Measurements from ENCODE around the gene FDPS. TPM values are rescaled to one million over a fixed set of nuclear protein-coding genes. Genes with fewer than 3 reads are reported as not detected.
A peak's percentile ranks its signal among the peaks of the same experiment; 100 is the strongest.

Gene FDPS
- total RNA-seq, 4 donors from 2014 or later = 89.0 to 103 (median 98.9) TPM

DNA sequence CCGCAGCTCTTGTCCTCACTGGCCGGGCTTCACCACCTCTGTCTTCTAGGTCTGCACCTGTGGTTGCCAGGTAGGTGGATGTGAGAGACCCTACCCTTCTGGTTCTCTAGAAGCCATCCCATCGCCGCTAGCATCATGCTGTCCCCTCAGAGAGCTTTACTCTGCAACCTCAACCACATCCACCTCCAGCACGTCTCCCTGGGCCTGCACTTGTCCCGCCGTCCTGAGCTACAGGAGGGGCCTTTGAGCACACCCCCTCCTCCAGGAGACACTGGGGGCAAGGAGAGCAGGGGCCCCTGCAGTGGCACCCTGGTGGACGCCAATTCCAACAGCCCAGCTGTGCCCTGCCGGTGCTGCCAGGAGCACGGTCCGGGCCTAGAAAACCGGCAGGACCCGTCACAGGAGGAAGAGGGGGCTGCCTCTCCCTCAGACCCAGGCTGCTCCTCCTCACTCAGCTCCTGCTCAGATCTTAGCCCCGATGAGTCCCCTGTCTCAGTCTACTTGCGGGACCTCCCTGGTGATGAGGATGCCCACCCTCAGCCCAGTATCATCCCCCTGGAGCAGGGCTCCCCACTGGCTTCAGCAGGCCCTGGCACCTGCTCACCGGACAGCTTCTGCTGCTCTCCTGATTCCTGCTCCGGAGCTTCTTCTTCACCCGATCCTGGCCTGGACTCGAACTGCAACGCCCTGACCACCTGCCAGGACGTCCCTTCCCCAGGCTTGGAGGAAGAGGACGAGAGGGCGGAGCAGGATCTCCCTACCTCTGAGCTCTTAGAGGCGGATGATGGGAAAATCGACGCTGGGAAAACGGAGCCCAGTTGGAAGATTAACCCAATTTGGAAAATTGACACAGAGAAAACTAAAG lies 13.2 kb downstream of the FDPS start:
- DNase-seq = peak in 1 of 2 donors; percentile 3
- H3K9me3 ChIP-seq = no peaks in the 10 kb centered on the region
- H3K27me3 ChIP-seq = no peaks in the 10 kb centered on the region
- peaks cover 0 to 5% of the 10 kb centered on the region in 2 donors for H3K36me3 ChIP-seq
- peak overlapping the region in 2 of 3 donors; percentile 92 to 97 for H3K27ac ChIP-seq
- H3K4me3 ChIP-seq (replicated peaks in 1 of 3) = peak overlapping the region in 1 of 3 donors; percentile 84
- TF ChIP-seq CTCF (IDR thresholded peaks at IDR 0.05) (no peak), POLR2A (IDR thresholded peaks at IDR 0.05) (no peak)
- intact Hi-C loops (cut with DNase I) = loop anchor here (5.0 kb wide), 2 partner anchors 45 to 65 kb away; partner anchors contain the start of genes ENTREP3 and HCN3
- 46 to 61% methylated on average over 17 to 24 of the region's 27 CpGs for WGBS, 2 donors
- H3K4me1 ChIP-seq = peaks cover 30 to 33% of the 10 kb centered on the region in 2 donors

GRCh38 chr1:155322571-155322952 lies 13.9 kb downstream of the FDPS start:
- Histone ChIP-seq H3K36me3 (peaks cover 0 to 10% of the 10 kb centered on the region in 2 donors), H3K4me1 (peaks cover 30 to 33% of the 10 kb centered on the region in 2 donors), H3K4me3 (replicated peaks in 1 of 3) (peak overlapping the region in 1 of 3 donors; percentile 84), H3K9me3 (no peaks in the 10 kb centered on the region), H3K27me3 (no peaks in the 10 kb centered on the region), H3K27ac (peak overlapping the region; percentile 66 to 97 (median 92))
- WGBS, 2 donors = 4 to 7% methylated on average over 13 to 22 of the region's 28 CpGs
- intact Hi-C loops (cut with DNase I) = loop anchor here (5.0 kb wide), 2 partner anchors 45 to 65 kb away; partner anchors contain the start of genes ENTREP3 and HCN3
- DNase-seq = peak; percentile 18 to 30
- TF ChIP-seq POLR2A (IDR thresholded peaks at IDR 0.05) (no peak), CTCF (IDR thresholded peaks at IDR 0.05) (no peak)

- peaks cover 0 to 10% of the 10 kb centered on the region in 2 donors for H3K36me3 ChIP-seq
- no peaks in the 10 kb centered on the region for H3K27me3 ChIP-seq
- intact Hi-C loops (cut with DNase I) = loop anchor here (5.0 kb wide), 2 partner anchors 46 to 66 kb away; partner anchors contain the start of genes ENTREP3 and HCN3
- H3K9me3 ChIP-seq = no peaks in the 10 kb centered on the region
- 0 to 1% methylated on average over 22 to 25 of the region's 58 CpGs for WGBS, 2 donors
- H3K4me1 ChIP-seq = peaks cover 30 to 33% of the 10 kb centered on the region in 2 donors
- peak; percentile 72 to 96 (median 94) for TF ChIP-seq CTCF (IDR thresholded peaks at IDR 0.05)
- TF ChIP-seq POLR2A (IDR thresholded peaks at IDR 0.05) = peak in 1 of 2 donors; percentile 28
- DNase-seq = peak; percentile 85 to 90
- peak overlapping the region; percentile 48 to 84 (median 84) for H3K4me3 ChIP-seq (replicated peaks in 1 of 3)
- peak overlapping the region; percentile 80 to 97 (median 92) for H3K27ac ChIP-seq
These were observed 14.5 kb downstream of the FDPS start for GRCh38 chr1:155322953-155323728.

DNA sequence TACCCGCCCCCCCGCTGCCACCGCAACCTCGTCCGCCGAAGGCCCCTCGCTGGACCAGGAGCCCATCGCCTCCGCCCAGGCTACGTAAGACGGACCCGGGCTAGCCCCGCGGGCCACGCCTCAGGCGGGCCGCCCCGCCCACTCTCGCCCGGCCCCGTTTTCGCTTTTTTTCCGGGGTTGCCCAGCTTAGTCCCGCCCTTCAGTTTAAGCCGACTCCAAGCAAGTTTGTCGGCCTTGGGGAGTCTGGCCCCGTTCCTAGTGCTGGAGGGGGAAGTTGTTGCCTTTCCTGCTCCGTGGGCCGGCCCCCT lies 15.0 kb downstream of the FDPS start:
- intact Hi-C loops (cut with DNase I) = loop anchor here (5.0 kb wide), 2 partner anchors 46 to 66 kb away; partner anchors contain the start of genes ENTREP3 and HCN3
- 0% methylated on average over 3 to 11 of the region's 29 CpGs for WGBS, 2 donors
- DNase-seq = peak; percentile 87 to 88
- Histone ChIP-seq H3K4me3 (replicated peaks in 1 of 3) (peak overlapping the region; percentile 48 to 84 (median 84)), H3K4me1 (peaks cover 30 to 33% of the 10 kb centered on the region in 2 donors), H3K27ac (peak overlapping the region; percentile 80 to 97 (median 92)), H3K36me3 (peaks cover 0 to 10% of the 10 kb centered on the region in 2 donors), H3K9me3 (no peaks in the 10 kb centered on the region), H3K27me3 (no peaks in the 10 kb centered on the region)
- TF ChIP-seq POLR2A (IDR thresholded peaks at IDR 0.05) (no peak), CTCF (IDR thresholded peaks at IDR 0.05) (no peak)
